ENCODE measurements around the gene PRKCZ.

Gene PRKCZ

DNA sequence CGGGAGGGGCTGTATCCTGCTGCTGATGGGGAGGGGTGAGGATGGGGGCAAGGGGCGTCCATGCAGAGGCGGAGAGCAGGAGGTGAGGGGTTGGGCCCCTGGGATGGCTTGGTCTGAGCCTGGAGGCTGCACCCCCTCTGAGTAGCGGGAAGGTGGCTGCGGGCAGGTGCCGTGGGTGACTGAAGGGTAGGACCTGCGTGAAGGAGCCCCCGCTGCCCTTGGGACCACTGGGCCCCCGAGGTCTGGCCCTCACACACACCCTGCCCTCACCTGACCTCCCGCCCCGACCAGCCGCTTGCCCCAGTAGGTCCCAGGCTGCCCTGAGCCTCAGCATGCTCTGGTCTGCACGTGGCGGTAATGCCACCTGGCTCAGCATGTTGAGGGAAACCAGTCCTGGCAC, 165.1 kb downstream of the PRKCZ start:
- DNase-seq = no peak

DNA sequence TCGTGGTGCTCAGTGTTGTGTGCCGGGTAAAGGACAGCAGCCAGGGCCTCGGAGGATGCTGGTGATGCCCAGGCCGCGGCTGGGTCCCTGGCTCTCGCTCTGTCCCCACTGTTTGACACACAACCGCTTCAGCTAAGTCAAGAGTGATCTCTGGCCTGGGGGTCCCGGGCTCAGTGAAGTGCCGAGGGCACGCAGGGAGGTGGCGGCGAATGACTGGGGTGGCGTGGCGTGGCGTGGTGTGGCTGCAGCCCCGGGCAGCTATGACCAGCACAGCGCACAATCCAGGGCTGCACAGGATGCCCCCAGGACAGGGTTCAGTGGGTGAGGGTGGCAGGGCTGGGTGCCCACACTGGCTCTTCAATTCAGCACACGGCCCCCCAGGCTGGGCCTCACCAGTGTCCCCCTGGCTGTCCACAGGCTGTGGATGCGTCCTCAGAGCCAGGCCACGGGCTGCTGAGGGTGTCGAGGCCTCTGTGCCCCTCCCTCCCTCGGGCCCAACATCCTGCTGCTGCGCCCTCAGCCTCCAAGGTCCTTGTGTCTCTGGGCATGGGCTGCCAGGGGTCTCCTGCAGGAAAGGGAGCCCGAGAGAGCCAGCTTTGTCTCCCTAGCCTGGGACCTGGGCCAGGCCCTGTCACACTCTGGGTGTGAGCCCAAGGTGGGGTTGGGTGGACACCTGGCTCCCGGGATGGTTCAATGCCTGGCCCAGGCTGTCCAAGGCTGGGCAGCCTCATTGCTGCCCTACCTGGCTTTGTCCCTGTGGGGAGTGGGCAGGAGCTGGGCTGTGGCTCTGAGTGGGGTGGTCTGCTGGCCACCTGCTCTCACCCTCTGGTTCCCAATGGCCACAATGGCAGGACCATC, 165.9 kb downstream of the PRKCZ start:
- no peak for DNase-seq

DNA sequence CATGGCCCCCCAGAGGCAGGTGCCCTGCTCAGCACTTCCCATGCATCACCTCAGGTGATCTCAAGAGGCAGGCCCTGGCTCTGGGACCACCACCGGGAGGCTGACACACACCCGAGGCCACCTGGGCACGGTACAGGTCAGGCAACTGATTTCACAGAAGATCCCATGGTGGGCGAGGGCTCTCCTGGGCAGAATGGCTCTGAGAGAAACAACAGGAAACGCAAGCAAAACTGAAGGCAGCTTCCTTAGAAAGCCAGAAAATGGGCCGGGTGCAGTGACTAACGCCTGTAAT, 166.5 kb downstream of the PRKCZ start:
- no peak for DNase-seq

DNA sequence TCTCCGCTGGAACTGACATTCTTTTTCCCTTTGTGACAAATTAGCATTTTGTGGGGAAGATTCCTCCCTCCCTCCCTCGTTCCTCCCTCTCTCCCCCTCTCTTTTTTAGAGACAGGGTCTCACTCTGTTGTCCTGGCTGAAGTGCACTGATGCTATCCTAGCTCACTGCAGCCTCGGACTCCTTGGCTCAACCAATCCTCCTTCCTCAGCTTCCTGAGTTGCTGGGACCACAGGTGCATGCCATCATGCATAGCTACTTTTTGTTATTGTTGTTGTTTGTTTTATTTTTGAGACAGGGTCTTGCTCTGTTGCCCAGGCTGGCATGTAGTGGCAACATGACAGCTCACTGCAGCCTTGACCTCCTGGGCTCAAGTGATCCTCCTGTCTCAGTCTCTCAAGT, 171.1 kb downstream of the PRKCZ start:
- DNase-seq = no peak

DNA sequence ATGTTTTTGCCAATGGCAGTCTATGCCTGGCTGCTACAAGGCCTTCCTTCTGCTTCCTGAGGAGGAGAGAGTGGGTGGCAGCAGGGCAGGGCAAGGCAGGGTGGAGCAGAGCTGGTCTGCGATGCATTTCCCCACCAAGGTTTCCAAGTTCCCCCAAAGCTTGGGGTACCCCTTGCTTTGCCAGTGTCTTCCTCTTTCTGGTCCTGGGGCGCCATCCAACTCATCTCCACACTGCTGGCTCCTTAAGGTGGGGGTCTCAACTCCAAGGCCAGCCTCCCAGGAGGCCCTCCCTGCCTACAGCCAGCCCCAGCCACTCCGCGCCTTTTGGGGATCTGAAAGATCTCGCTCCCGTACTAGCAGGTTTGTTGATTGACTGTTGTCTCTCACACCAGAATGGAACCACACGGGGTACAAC, 174.0 kb downstream of the PRKCZ start:
- no peak for DNase-seq

DNA sequence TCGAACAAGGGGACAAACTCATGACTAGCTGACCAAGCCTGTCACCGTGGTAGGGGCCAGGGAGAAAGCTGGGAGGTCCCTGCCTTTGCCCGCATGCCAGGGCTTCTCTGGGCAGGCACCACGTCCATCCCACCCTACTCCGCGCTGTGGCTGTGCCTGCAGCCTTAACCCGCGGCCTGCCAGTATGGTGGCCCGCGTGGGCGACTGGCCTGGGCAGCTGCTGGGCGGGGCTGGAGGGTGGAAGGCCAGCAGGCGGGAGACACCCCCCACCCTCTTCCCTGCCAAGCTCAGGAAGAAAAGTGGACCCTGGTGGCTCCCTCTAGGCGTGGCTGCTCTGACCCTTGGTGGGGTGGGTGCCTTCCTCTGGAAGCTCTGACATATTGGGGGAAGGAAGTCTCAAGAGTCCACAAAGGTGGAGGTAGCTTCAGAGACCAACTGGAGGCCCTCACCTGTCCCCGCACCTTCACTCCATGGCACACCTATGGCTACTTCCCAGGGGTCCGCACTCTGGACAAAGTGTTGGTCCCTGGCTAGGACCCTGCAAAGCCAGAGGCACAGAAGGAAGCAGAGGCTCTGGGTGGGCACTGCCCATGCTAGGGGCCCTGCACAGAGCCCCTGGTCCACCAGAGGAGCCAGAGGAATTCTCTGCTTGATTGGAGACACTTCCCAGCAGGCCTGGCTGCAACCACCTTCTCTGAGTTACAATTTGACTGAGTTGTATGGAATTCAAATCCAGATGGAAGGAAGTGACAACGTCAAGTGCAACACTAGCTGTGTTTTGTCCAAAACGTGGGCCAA, 174.6 kb downstream of the PRKCZ start:
- no peak for DNase-seq

DNA sequence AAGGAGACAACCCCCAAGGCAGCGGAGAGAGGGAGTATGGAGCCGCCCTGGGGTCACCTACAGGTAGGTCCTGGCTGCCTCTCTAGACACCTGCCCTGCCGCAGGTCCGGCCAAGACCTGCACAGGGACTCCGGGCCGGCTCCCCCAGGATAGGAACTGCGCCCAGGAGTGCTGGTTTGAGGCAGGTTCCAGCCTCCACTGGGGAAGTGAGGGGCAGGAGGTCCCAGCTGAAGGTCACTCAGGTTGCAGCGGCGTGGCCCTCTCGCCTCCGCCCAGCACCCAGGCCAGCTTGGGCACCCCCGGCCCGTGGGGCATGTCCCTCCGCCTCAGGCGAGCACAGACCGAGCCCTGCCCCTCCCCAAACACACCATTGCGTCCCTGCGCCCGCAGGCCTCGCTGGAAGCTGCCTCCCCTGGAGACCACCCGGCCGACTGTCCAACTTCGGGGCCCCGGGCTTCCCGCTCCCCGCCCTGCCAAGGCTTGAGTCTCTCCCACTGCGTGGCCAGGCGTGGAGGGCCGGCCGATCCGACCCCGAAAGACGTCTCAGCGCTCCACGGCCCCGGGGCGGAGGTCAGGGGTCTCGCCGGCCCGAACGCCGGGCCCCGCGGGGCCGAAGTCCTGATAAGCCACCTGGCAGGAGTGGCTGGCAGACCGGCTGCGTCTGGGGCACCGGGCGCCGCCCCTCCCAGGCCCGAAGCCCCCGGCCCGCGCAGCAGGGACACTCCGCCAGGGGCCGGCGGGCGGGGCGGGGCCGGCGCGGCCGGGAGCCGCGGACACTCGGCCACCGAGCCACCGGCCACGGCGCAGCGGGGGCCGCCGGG, 176.5 kb downstream of the PRKCZ start:
- DNase-seq = no peak

DNA sequence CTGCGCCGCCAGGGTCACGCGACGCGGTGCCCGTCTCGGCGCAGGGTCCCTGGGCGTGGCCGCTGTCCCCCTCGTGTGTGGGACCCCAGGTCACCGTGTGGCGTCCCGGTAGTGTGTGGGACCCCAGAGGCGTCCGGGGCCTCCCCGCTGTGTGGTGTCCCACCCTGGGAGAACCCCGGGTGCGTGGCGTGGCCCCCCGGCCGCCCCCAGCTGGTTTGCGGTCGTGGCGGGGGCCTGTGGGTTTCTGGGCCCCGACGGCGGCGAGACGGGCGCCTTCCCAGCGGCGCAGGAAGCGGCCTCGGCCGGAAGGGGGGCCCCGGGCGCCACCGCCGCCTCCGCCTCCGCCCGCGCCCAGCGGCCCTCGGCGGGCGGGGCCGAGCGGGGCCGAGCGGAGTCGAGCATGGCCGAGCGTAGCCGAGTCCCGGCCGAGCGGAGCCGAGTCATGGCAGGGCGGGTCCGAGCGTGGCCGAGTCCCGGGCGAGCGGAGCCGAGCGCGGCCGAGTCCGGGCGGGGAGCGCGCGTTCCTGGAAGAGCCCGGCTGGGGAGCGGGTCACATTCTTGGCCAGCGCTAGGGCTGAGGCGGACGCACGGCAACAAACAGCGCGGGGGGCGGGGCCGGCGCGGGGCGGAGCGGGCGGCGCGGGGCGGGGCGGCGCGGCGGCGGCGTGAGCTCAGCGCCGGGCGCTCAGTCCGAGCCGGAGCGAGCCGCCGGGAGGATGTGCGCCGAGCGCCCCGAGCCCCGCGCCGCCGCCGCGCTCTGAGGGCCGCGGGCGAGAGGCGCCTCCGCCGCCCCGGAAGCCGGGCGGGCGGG, 177.3 kb downstream of the PRKCZ start:
- peak; percentile 81 to 94 (median 84) for DNase-seq

DNA sequence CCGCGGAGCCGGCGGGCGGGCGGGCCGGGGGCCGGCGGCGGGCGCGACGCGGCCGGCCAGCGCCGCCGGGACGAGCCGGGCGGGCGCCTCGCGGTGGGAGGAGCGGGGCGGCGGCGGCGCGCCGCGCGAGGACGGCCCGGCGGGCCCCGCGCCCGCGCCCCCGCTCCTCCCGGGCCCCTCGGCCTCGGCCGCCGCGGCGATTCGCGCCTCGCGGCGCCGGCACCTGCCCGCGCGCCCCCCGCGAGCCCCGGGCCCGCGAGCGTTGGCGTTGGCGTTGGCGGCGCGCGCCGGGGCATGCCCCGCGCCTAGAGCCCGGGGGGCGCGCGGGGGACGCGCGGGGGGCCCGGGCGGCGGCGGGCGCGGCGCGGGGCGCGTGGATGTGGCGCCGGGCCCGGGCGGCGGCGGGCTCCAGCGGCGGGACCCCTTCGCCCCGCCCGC, 178.0 kb downstream of the PRKCZ start, which contains the start of gene SKI:
SKI (plus strand) TSS at position 163 of the 438 bp plus-strand sequence. CDS start 448 bp downstream, outside the sequence.
- no peak for DNase-seq

DNA sequence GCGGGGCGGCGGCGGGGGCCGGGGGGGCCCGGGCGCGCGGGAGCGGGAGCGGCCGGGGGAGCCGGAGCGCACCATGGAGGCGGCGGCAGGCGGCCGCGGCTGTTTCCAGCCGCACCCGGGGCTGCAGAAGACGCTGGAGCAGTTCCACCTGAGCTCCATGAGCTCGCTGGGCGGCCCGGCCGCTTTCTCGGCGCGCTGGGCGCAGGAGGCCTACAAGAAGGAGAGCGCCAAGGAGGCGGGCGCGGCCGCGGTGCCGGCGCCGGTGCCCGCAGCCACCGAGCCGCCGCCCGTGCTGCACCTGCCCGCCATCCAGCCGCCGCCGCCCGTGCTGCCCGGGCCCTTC, 178.5 kb downstream of the PRKCZ start:
- DNase-seq = peak in 1 of 4 experiments; percentile 41

DNA sequence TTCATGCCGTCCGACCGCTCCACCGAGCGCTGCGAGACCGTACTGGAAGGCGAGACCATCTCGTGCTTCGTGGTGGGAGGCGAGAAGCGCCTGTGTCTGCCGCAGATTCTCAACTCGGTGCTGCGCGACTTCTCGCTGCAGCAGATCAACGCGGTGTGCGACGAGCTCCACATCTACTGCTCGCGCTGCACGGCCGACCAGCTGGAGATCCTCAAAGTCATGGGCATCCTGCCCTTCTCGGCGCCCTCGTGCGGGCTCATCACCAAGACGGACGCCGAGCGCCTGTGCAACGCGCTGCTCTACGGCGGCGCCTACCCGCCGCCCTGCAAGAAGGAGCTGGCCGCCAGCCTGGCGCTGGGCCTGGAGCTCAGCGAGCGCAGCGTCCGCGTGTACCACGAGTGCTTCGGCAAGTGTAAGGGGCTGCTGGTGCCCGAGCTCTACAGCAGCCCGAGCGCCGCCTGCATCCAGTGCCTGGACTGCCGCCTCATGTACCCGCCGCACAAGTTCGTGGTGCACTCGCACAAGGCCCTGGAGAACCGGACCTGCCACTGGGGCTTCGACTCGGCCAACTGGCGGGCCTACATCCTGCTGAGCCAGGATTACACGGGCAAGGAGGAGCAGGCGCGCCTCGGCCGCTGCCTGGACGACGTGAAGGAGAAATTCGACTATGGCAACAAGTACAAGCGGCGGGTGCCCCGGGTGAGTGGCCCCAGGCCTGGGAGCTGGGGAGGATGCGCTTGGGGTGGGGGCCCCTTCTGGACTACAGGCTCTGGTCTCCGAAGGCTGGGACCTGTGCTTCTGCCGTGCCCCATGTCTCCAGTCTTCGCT, 179.0 kb downstream of the PRKCZ start:
- peak in 2 of 4 experiments; percentile 30 to 41 for DNase-seq

DNA sequence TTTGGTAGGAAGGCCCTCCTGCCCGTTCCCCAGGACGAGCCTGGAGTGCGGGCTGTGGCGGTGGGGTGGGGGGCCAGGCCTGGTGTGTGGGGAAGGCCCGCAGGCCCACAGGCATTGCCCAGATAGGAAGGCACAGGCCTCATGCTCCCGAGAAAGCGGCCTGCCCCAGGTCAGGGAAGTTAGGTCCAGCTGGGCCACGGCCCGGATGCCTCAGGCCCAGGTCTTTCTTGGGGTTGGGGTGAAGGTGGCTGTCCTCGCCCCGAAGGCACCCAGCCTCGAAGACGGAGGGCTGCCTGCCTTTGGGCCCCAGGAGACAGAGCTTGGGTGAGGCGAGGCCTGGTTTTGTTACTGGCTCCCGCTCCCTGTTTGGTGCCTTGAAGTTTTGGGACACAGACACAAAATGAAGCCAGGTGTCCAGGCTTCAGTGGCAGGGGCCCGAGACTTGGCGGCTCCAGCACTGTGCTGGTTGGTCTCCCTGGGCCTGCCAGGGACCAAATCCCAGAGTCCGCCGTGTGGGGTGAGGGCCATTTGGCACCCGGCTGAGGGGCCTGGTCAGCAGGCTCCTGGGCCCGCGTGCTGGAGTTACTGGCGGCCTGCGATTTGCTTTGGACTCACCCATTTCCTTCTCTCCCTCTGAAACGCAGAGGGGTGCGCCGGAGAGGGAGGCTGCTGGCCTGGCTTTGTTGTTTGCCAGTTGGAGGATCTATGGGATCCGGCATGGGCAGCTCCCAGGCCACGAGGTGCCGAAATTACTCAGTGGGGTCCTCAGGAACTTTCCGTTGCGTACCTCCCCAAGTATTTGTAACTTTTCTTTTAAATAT, 179.9 kb downstream of the PRKCZ start:
- no peak for DNase-seq

DNA sequence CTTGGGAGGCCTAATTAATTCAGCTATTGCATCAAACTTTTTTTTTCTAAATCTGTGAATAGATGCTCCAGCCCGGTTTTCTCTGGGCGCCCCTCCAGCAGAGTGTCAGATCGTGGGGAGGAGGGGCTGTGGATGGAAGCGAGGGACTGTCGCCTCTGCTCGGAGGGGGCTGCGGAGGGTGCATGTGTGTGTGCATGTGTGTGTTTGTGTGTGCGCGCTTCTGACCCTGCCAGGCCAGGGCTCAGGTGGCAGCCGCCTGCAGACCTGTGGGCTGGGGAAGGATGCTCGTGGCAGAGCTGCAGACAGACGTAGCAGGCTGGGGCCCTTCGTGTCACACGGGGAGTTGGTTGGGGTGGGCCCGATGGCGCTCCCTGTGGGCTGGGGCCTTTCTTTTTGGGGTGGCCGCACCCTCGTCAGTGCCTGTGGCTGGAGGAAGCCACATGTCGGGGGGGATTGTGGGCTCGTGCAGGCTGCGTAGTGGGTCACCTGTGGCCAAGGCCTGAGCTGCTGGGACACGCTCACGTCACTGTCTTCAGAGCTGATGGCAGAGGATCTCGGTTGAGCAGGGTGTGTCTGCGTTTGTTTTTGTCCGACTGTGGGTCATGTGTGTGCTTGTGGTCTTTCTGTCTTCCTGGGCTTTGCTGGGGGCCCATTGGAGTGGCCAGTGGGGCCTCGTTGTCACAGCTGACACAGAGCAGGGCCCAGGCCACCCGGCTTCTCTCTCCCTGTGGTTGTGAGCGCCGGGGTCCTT, 180.7 kb downstream of the PRKCZ start:
- peak in 2 of 4 experiments; percentile 28 to 32 for DNase-seq

DNA sequence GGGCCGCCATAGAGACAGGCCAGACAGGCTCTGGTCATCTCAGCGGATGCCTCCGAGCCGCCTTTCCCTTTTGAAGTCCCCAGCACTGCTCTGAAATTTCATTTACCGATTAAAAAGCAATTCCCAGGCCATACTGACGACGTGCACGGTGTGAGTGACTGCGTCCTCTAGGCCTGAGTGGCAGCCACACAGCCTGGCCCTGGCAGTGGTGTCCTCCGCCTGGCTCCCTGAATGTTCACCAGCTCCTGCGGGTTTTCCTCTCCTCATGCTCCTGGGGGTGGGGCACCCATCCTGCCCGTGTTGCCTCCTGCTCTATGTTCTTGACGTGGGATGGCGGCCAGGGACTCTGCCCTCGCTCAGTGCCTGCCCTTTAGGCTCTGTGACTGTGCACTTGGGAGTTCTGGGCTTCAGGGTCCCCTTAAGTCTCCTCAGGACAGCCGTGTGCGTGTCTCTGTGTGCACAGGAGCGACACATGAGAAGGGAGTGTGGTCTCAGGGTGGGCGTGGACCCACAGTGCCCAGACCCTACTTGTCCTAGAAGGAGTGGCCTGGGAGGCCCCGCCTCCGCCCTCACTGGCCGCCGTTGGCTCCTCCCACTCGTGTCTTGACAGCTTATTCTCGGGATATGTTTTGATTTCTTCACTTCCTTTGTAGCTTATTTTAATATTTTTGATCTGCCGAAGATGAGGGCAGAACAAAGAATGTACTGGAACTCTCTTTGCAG, 181.5 kb downstream of the PRKCZ start:
- DNase-seq = peak in 2 of 4 experiments; percentile 57 to 67

DNA sequence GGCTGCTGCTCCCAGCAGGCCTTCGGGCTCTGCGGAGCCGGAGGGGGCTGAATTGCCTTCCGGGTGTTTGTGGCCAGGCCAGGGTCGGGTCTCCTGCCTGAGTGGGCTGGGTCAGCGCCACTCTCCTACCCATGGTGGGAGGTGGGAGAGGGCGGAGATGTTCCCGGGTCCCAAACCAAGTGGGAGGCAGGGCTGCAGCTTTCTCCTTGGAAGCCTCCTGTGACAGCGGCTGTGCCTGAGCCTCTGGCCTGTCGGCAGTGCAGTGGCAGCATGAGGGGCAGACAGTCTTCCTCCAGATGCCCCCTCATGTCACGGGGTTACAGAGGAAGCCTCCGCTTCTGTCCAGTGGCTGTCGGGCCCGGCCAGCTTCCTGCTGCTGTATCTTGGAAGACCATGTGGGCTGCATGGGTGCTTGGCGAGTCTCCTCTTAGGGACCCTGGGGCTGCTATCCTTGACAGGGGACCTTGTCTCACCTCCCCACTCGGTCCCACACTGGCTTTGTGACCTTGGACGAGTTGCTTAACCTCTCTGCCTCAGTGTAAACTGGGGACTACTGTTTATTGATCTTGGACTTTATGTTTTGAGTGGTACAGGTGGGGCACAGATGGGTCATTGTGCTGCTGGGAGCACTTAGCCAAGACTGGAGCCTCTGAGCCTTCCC, 182.2 kb downstream of the PRKCZ start:
- DNase-seq = no peak

DNA sequence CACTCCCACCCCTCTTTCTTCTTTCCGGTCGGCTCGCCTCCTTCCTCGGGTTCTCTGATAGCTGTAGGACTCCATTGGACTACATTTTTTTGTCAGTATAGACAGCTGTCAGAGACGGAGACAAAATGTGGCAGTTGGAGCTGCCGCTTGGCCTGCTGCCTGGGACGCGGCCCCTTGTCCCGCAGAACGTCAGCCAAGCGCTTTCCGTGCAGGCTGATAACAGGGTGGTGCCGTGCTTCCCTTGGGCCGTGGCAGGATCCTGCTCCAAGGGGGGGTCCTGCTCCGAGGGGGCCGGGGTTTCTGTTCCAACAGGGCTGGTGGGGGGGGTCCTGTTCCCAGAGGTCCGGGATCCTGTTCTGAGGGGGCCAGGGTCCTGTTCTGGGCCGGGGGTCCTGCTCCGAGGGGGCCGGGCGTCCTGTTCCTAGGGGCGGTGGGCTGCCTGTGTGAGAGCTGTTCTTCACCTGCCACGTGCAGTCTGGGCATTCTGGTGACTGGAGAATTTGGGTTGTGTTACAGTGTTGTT, 182.8 kb downstream of the PRKCZ start:
- no peak for DNase-seq

DNA sequence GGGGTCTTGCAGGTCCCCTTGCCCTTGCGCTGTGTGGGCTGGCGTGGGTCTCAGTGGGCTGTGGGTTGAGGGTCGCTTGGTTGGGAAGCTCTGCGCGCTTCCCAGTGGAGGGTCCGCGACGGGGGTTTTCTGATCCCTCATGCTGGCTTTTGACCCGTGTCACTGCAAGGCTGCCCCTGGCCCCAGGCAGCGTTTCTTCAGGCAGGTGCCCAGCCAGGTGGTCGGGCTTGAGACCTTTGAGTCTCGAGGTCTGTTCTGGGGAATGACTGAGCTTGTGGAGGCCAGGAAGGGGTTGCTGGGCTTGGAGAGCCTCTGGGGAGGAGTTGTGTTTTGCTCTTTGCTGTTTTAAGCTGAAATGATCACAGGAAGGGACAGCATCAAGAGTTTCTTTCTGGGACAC, 183.3 kb downstream of the PRKCZ start:
- DNase-seq = no peak

Measured in activated naive CD4-positive, alpha-beta T cell (primary cell).